ENCODE results near the gene ACAA2. TPM values are rescaled to one million over a fixed set of nuclear protein-coding genes. Genes with fewer than 3 reads are reported as not detected.
"Not testable (repeated sequence)": the region's sequence is repeated elsewhere in the genome, so short reads cannot be mapped to it uniquely, and the experiment has no call there.

The ACAA2 gene
- total RNA-seq, 1 experiment from 2014 or later, result 48.1 TPM

DNA sequence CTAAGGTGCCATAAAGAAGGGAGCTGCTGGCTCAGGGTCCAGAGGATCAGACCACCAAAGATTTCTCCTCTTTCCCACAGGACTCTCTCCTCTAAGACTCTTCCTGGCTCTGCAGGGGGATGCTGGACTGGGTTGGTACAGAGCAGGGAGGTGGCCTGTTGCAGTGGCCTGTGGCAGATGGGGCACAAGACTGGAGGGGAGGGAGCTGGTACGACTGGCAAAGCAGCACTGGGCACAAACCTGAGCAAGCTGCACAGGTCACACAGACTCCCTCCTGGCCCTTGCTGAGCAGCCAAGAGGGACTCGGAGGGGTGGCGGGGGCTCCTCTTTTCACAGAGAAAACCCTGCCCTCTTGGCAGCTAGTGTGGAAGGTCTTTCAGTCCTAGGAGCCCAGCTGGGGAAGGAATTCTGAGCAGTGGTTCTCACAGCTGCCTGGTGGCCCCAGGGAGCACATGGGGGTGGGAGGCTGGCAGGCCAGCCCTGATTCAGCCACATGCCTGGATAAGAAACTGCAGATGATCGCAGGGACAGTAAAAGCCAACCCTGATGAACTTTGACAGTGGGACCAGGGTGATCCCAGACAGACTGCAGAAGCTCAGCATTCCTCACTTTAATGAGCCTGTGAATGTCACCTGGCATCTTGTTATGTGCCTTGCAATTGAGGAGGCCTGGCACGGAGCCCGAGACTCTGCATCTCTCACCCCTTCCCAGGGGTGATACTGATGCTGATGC is 32.5 kb upstream of the ACAA2 start:
- no peak for DNase-seq (ENCODE audit: low spot score)

DNA sequence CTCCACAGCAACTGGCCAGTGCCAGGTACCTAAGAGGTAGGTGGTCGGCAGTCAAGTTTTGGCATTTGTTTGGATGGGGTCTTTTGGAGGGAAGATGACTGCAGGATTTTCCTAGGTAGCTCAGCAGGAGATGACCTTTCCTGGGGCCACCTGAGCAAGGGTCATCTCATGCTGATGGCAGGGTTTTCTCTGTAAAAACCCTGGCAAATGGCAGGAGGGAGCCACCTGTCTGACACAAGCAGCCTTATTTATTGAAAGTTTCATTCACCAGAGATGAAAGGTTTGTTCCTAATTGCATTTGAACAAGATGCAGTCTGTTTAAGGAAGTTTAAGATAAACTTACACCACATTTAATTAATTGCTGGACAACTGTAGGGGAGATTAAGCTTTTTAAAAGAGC is 31.6 kb upstream of the ACAA2 start:
- DNase-seq (ENCODE audit: low spot score), result no peak

DNA sequence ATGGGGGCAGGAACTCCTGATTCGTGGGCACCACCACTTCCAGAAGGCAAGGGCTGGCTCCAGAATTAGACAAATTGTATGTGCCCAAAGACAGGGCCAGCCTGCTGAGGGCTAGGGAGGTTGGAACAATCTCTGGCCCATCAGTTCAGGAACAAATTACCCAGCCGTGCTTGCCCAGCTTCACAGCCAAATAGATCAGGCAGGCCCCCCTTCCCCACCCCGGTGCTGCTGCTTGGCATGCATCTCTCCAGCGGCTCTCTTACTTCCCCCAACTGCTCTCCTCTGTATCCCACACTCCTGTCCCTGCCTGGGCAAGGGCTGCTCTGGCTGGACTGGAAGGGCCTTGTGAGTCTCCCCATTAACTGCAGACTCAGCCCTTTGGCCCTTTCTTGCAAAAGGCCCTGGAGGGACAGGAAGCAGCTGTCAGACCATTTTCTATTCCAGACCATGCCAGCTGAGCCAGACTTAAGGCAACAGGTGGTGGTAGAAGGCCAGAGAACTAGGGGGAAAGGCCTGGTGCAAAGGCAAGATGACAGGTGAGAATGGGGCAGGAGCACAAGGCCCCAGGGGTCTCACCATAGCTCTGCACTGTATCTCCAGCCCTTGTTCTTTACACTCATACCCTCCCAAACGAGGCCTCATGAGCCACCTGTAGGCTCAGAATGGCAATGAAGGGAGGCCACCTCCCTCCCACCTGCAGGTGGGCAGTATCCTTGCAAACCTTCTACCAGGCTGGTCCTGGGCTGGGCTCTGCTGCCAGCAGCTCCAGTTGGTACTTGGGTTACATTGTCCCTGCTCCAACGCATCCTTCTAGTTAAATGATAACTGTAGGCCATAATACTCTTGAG is 30.7 kb upstream of the ACAA2 start:
- DNase-seq (ENCODE audit: low spot score), result no peak

DNA sequence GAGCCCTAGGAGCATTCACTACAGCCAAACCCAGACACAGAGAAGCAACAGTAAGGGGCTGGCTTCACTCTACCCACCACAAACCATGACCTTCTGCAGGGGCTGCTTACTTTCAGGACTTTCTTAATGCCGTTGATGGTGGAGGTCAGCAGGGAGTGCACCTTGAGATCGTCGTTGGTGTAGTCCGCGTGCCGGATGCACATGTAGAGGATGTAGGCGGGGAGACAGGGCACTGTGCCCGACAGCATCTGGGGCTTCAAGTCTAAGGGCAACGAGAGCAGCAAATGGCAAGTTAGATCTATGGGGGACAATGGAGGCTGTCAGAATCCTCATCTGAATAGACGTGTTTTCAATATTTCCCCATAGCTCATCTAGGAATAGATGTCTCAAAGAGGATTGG is 29.8 kb upstream of the ACAA2 start:
- no peak for DNase-seq (ENCODE audit: low spot score)

DNA sequence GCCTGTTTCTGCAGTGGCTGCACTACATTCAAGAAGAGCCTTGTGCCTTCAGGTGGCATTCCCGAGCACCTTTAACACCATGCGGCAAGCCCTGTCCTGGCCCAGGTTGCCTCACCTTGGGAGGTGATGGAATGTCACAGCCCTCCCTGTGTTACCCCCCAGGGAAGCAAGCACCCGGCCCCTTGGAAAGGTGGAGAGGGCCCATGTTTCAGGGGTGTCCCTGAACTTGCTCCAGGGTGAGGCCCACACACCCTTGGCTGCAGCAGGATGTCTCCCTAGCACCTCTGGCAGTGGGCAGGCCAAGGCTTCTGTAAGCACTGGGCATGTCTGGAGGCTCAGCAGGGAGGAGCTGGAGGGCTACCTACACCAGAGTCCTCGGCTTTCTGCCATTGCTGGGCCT is 29.3 kb upstream of the ACAA2 start:
- DNase-seq (ENCODE audit: low spot score), result no peak

DNA sequence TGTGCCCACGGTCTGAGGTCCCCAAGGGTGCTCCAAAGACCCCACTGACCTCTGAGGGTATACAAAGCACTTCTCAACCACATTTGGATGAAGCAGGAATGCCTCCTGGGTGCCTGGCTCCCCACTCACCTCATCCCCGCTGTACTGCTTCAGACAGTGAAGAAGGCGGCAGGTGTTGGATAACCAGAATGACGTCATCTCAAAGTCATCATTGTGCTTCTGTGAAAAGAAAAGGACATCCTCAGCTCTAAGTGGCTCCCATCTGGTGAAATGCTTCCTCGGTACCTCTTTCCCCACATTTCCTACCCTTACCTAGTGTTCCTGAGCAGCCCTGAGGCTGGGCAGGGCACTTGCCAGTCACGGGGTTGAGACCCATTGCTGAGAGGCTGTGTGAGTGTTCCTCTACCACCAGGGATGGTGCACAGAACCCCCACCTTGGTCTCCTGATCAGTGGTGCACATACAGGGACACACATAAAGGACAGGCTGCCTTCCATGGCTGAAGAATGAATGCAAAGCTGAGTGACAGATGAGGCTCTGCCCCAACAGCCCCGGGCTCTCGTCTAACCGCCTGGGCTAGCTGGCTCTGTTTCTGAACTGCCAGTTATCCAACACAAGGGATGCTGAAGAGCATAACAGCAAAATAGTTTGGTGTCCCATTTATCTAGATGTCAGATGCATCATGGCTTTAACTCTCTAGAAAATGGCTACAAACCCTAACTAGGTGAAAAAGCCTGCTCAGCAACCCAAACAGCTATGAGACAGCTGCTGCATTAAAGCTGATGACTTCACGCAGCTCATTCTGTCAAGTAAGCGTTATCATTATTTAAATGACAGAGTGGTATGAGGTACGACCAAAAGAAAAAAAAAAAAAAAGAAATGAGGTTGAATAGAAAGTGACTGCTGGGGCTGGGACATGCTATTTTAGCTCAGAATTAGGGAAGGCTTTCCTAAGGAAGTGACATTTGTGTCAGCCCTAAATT is 28.2 kb upstream of the ACAA2 start:
- DNase-seq (ENCODE audit: low spot score), result no peak

DNA sequence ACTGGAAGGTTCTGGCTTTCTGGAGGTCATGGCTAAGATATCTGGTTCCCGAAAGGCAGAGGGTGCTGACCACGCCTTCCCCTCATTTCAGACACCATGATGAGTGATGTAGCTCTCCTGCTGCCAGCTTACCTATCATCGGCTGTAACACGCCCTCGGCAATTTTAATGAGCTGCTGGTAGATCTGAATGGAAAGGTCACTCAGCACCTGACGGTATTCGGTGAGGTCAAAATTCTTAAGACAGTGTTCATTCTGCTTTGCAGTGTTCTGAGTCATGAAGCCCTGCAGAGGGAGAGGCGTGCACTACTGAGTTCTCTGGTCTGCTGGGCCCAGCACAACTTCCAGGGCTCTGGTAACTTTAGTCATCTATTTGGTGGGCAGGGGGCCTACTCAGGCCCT is 25.7 kb upstream of the ACAA2 start:
- no peak for DNase-seq (ENCODE audit: low spot score)

DNA sequence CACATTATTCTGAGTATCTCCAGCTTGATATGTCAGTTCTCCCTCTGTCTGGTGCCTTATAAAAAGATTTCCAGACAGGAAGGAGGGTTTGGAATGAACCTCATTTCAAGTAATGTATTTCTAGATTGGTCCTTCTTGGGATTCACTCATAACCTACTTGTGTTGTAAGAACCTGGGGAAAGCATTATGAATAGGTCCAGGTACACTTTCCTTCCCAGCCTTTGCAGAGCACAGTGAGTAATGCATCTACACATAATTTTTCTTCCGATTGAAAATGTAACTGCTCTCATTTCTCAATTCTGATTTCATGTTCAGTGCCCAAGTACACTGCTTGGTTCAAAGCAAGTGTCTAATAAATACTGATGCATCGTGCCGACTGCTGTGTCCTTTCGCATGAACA is 25.0 kb upstream of the ACAA2 start:
- no peak for DNase-seq (ENCODE audit: low spot score)

DNA sequence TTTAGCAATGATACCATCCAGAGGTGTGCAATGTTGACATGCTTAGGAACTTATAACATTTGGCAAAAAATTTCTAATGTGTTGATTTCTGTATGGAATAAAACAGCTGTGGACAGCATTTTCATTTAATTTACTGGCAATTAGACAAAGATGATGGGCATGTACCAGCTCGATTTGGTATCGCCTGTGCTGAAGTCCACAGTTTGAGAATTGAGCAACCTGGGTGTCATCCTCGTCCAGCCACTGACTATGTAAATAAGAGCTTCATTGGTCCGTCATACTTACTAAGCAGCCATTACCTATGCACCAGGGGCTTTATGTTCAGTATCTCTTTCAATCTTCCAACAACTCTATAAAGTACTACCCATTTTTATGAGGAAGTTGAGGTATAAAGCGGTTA is 24.6 kb upstream of the ACAA2 start:
- no peak for DNase-seq (ENCODE audit: low spot score)

DNA sequence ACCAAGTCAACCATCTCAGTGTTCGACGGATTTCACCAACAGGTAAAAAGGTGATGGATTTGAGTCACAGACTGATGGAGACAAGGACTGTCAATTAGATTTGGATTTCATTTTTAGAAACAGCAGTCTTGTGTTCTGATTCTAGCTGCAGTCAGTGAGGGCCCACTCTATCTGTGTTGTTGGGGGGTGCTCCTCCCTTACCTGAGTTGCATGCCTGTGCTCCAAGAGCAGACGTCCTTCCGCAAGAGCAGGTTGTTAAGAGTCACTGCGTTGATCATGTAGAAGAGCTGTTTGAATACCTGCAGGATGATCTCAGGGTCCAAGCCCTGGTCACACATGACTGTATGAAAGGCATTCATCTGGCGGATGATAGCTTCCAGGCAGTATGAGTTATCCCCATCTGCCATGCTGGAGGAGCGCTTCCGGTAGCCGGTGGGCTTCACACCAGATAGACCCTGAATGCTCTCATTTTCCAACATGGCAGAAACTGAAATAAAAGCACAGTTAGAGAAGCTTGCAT is 24.0 kb upstream of the ACAA2 start:
- DNase-seq (ENCODE audit: low spot score), result not testable (repeated sequence)

DNA sequence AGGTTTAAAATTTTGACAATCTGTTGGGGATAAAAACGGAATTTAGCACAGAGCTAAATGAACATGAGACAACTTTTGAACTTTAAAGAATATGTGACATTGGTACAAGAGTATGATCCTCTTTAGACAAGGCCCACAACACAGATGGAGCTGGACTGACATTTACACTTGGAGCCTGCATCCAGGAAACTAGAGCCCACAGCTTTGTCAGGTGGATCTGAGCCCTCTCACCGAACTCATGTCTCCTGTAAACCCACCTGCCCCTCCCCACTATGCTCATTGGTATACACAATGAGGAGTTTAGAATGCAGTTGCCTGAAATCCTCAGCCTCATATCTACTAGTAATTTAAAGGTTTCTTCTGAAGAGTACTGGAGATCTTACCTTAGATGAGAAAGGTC is 22.1 kb upstream of the ACAA2 start:
- no peak for DNase-seq (ENCODE audit: low spot score)

DNA sequence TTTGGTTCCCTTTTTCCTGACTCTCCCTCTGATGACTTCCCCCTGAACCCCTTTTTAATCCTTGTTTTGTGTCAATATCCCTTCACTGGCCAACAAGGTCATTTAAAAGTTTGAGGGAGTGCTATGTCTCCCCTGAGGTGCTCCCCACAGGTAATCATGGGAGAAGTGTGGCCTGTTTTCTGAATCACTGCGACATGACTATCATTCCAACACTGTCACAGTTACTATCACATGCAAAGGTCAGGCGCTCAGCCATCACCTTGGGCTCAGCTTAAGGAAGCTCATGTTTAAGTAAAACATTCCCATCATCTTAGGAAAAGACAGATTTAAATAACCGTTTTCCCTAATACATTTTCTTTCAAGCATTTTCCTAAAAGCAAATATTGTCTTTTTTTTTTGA is 20.9 kb upstream of the ACAA2 start:
- no peak for DNase-seq (ENCODE audit: low spot score)

DNA sequence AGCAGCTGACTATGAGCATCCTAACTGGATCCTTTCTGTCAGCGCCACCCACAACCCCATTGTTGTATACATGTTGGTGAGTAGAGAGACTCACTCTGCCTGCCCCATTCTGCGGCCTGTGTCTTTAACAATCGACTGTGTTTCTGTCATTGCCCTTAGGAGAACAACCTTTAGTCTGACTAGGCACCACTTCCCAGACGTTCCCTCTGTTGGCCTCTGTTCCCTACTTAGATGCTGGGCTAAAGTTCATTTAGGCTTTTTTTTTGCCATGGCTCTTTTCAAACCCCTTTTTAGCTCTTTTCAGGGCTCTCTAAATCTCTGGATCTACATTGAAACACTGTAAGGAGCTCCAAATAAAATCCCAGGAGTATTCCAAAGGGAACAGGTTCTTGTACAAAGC is 20.5 kb upstream of the ACAA2 start:
- no peak for DNase-seq (ENCODE audit: low spot score)

DNA sequence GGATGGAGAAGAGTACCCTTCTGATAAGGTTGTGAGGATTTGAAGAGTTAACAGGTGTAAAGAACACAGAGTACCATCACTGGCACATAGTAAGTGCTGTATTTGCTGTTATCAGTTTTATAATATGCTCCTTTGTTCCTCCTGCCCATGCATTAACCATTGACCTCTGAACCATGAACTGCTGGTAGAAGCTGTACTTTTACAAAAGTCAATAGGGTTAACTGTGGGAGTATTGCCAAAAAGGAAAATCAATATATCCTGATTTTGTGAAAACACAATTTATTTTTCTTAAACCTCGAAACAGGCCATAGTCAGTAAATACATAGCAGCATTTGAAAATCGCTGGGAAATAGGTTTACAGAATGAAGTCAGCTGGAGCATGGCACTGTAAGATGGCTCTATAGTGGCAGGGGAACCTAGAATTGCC is 18.9 kb upstream of the ACAA2 start:
- no peak for DNase-seq (ENCODE audit: low spot score)

DNA sequence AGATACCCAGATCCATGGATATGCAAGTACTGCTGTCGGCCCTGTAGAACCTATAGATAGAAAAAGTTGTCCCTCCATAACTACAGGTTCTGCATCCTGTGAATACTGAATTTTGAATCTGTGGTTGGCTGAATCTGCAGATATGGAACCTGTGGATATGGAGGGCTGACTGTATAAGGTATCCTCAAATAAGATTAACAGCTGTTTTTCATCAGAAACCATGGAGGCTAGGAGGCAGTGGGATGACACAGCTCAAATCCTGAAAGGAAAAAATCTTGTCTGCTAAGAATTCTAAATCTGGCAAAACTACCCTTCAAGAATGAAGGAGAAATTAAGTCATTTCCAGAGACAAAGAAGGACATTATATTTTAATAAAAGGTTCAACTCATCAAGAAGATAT is 14.7 kb upstream of the ACAA2 start:
- no peak for DNase-seq (ENCODE audit: low spot score)

DNA sequence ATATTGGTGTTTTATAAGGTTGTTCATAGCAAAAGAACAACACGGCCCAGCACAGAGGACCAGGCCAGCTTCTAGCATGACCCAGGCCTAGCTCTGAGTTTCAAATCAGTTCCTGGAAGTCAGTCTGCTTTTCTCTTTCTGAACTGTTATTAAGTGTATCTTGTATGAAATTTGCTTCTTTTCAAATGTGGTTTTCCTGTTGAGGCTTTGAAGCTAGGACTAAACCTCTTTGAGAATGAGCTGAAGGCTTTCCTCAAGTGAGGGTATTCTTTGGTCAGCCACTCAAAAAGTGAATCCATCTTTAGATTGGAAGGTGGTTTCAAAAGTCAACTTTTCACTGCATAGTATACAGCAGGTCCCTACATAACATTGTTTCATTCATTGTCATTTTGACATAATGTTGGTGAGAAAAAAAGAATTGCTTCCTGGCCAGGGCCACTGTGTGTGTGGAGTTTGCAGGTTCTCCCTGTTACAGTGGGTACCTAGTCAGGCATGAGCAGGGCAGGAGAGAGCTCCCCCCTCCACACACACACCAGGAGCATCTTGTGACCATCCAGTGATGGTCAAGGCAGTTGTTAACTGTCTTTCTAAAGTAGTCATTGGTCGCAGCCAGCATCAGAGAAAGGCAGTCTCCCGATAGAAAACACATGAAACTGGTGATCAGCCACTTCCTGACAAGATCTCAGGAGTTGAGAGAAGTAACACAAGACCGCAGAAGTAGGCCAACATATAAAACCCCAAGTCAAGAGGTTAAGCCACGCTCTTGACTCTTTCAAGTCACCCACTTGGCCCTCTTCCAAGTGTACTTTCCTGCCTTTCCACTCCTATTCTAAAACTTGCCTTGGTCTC is 6.7 kb upstream of the ACAA2 start:
- DNase-seq (ENCODE audit: low spot score), result peak; percentile 35

DNA sequence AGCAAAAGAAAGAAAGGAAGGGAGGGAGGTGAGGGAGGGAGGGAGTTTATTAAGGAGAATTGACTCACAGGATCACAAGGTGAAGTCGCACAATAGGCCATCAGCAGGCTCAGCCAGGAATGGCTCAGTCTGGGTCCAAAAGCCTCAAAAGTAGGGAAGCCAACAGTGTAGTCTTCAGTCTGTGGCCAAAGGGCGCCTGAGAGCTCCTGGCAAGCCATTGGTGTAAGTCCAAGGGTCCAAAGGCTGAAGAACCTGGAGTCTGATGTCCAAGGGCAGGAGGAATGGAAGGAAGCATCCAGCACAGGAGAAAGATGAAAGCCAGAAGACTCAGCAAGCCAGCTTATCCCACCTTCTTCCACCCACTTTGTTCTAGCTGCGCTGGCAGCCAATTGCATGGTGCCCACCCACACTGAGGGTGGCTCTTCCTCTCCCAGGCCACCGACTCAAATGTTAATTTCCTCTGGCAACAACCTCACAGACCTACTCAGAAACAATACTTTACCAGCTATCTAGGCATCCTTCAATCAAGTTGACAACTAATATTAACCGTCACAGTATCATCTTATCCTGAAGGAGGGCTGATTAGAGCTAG is 5.8 kb upstream of the ACAA2 start:
- no peak for DNase-seq (ENCODE audit: low spot score)

DNA sequence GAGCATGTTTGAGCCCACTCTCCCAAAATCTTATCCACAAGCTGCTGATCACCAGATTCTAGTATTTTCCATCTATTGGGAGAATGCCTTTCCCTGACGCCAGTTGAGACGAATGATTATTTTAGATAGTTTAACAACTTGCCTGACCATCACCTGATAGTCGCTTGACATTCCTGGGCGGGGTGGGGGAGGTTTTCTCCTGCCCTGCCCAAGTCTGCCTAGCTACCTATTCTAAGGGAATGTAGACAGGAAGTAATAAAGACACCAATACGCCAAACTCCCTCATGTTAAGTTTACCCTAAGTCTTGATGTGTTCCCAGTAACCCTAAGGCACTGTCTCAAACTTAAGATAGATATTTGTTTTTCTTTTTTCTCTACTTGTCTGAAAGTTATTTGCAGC is 4.6 kb upstream of the ACAA2 start:
- DNase-seq (ENCODE audit: low spot score), result peak; percentile 86

DNA sequence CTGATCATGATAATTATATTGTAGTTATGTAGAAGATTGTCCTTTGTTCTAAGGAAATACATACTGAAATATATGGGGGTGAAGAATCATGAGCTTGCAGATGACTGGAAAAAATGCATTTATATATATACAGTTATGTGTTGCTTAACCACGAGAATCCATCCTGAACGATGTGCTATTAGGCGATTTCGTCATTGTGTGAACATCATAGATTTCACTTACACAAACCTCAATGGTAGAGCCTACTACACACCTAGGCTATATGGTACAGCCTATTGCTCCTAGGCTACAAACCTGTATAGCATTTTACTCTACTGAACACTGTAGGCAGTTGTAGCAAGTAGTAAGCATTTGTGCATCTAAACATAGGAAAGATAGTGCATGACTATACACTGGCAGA is 2.6 kb upstream of the ACAA2 start:
- DNase-seq (ENCODE audit: low spot score), result no peak

DNA sequence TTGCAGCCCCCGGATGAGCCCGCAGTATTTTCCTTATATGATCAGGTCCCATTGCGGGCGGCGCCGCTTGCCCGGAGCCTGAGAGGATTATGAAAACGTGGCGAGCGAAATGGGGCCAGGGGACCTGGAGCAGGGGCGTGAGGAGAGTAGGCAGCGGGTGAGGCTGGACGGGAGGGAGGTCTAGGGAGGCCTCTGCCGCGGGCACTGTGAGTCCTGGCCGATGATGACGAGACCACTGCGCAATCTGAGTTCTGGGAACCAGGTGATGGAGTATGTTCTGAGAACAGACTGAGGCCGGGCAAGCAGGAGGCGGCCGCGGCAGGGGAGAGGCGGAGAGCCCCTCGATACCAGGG is 790 bp upstream of the ACAA2 start:
- DNase-seq (ENCODE audit: low spot score), result no peak

DNA sequence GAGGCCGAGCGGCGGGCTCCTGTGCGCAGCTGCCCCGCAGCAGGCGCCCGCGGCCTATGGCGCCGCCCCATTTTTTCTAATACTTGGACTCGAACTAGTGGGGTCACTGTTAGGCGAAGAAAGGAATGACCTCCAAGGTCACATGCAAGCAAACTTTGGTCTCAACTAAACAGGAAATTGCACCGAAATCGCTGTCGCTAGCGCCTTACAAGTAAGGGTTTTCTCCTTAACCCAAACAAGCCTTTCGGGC is 339 bp downstream of the ACAA2 start:
- DNase-seq (ENCODE audit: low spot score), result peak; percentile 38
